GM12878 (cell line): Measurements from ENCODE around the gene CDHR5.

Source experiments
- ATF3 ChIP-seq: IDR thresholded peaks from 2 replicates; pipeline ENCODE4 v1.6.1; 2011; ENCODE audit warnings: low read depth, mild to moderate bottlenecking, low read length, moderate library complexity, borderline replicate concordance; ENCODE audit errors: extremely low read depth
- CREM ChIP-seq: IDR thresholded peaks from 2 replicates; pipeline ENCODE4 v1.6.1; 2014; ENCODE audit warnings: antibody characterized with exemption, low read depth
- CTCF ChIP-seq, 3 experiments: IDR thresholded peaks in 2 of 3; conservative IDR thresholded peaks in 1 of 3; 2 replicates each; pipeline ENCODE4 v1.5.1; 2011; ENCODE audit warnings: low read depth in 3 of 3, low read length in 3 of 3, mild to moderate bottlenecking in 3 of 3, control low read depth in 2 of 3, moderate library complexity in 2 of 3, inconsistent platforms in 1 of 3, mixed read lengths in 1 of 3; ENCODE audit not compliant: control insufficient read depth in 2 of 3, insufficient read depth in 1 of 3; ENCODE audit errors: extremely low read depth in 1 of 3
- EP300 ChIP-seq, 2 experiments: fragments of 150-350 bp in 1 of 2; IDR thresholded peaks; 2 replicates each; pipeline ENCODE4 v1.6.1; 2011 to 2012; ENCODE audit warnings: low read depth in 2 of 2, low read length in 2 of 2, borderline replicate concordance in 1 of 2, improper control_type of control experiment in 1 of 2, inconsistent platforms in 1 of 2; ENCODE audit not compliant: control insufficient read depth in 1 of 2
- ESRRA ChIP-seq: IDR thresholded peaks from 2 replicates; pipeline ENCODE4 v1.6.1; 2012; ENCODE audit warnings: mild to moderate bottlenecking, low read length, improper control_type of control experiment
- EZH2 ChIP-seq: IDR thresholded peaks from 2 replicates; pipeline ENCODE4 v1.6.1; 2012; ENCODE audit warnings: low read depth, mild to moderate bottlenecking, control low read depth, inconsistent platforms, low read length, borderline replicate concordance; ENCODE audit not compliant: control insufficient read depth
- POLR2A ChIP-seq: IDR thresholded peaks from 2 replicates; pipeline ENCODE4 v1.6.1; 2011; ENCODE audit warnings: low read depth, mild to moderate bottlenecking, low read length
- POLR2AphosphoS5 ChIP-seq: IDR thresholded peaks from 2 replicates; pipeline ENCODE4 v1.6.1; 2011; ENCODE audit warnings: mild to moderate bottlenecking, low read length, inconsistent platforms
- RCOR1 ChIP-seq: conservative IDR thresholded peaks from 2 replicates; pipeline ENCODE4 v1.6.1; 2012; ENCODE audit warnings: low read depth, low read length, improper control_type of control experiment
- SMARCA5 ChIP-seq: fragments of 450-650 bp; IDR thresholded peaks from 2 replicates; pipeline ENCODE4 v1.6.1; 2017; ENCODE audit warnings: mild to moderate bottlenecking

- no peak for TF ChIP-seq SMARCA5
- TF ChIP-seq EP300 (IDR thresholded peaks at IDR 0.05; ENCODE audit: borderline replicate concordance in 1 of 2, control insufficient read depth in 1 of 2, low read depth in 2 of 2, low read length in 2 of 2) = no peak
- TF ChIP-seq ESRRA = no peak
- no peak for TF ChIP-seq CTCF (IDR thresholded peaks at IDR 0.05 in 2 of 3, conservative IDR thresholded peaks at IDR 0.05 in 1 of 3; ENCODE audit: control insufficient read depth in 2 of 3, extremely low read depth in 1 of 3, insufficient read depth in 1 of 3, low read depth in 3 of 3, low read length in 3 of 3)
- TF ChIP-seq POLR2A = no peak
- no peak for TF ChIP-seq POLR2AphosphoS5
- no peak for TF ChIP-seq RCOR1
- TF ChIP-seq EZH2 = no peak
- no peak for TF ChIP-seq ATF3
- no peak for TF ChIP-seq CREM
Observed at GRCh38 chr11:660281-660680, 35.5 kb upstream of the CDHR5 start.
